ENCODE results near the gene AGPAT2. TPM values are rescaled to one million over a fixed set of nuclear protein-coding genes. Genes with fewer than 3 reads are reported as not detected.

AGPAT2 gene
- total and polyA plus RNA-seq, 2 donors (not counting 1 experiment from before 2014, with no cell fraction given) = 25.1 to 28.4 TPM

GRCh38 chr9:136676920-136677686, 10.2 kb downstream of the AGPAT2 start:
- H3K36me3 ChIP-seq (replicated peaks in 1 of 2; ENCODE audit: control extremely low read depth in 1 of 2, control insufficient read depth in 1 of 2, extremely low read depth in 1 of 2, insufficient read depth in 2 of 2, low read length in 1 of 2) = peaks cover 0 to 12% of the 10 kb centered on the region in 2 experiments
- H3K4me1 Mint-ChIP-seq = no peaks in the 10 kb centered on the region
- ChIA-PET CTCF (no interaction called here), POLR2A (no interaction called here)
- H3K27ac Mint-ChIP-seq = no peak overlapping the region
- H3K27ac ChIP-seq (ENCODE audit: low read length in 2 of 2) = no peak overlapping the region
- no peak overlapping the region for H3K4me3 Mint-ChIP-seq
- no peaks in the 10 kb centered on the region for H3K27me3 Mint-ChIP-seq
- no peaks in the 10 kb centered on the region for H3K4me1 ChIP-seq (ENCODE audit: control insufficient read depth in 2 of 2, insufficient read depth in 2 of 2, low read length in 2 of 2)
- no peaks in the 10 kb centered on the region for H3K9me3 Mint-ChIP-seq (ENCODE audit: insufficient read depth)
- H3K27me3 ChIP-seq (replicated peaks in 1 of 4; ENCODE audit: control extremely low read depth in 1 of 4, control insufficient read depth in 3 of 4, insufficient read depth in 4 of 4, low read length in 3 of 4) = no peaks in the 10 kb centered on the region
- peaks cover 40% of the 10 kb centered on the region for H4K20me1 ChIP-seq (ENCODE audit: control insufficient read depth, insufficient read depth, low read length, poor library complexity, severe bottlenecking)
- no peak overlapping the region for H3K9ac ChIP-seq (ENCODE audit: low read length)
- ATAC-seq (ENCODE audit: low read depth) (no peak), DNase-seq (no peak)
- no peak overlapping the region for H2AFZ ChIP-seq (ENCODE audit: insufficient read depth, low read depth, low read length, poor library complexity, severe bottlenecking)
- intact Hi-C loops (cut with micrococcal nuclease) = no loop called here
- H3K9me3 ChIP-seq (ENCODE audit: control extremely low read depth in 1 of 3, control insufficient read depth in 2 of 3, insufficient read depth in 1 of 3, low read length in 2 of 3) = no peaks in the 10 kb centered on the region
- 95% methylated on average over 39 of the region's 46 CpGs for WGBS (ENCODE audit: insufficient coverage)
- no peak overlapping the region for H3K4me2 ChIP-seq (replicated peaks; ENCODE audit: low read depth, low read length, poor library complexity, severe bottlenecking)
- H3K4me3 ChIP-seq (ENCODE audit: control extremely low read depth in 1 of 5, extremely low read depth in 1 of 5, insufficient read depth in 1 of 5, low read depth in 2 of 5, low read length in 4 of 5) = no peak overlapping the region
- peaks cover 3% of the 10 kb centered on the region for H3K79me2 ChIP-seq (ENCODE audit: control insufficient read depth, insufficient read depth, low read length)
- TF ChIP-seq EZH2 (IDR thresholded peaks at IDR 0.05; ENCODE audit: borderline replicate concordance, insufficient read depth, low read depth, low read length, poor library complexity, severe bottlenecking) = no peak
- TF ChIP-seq, protein P1, sequence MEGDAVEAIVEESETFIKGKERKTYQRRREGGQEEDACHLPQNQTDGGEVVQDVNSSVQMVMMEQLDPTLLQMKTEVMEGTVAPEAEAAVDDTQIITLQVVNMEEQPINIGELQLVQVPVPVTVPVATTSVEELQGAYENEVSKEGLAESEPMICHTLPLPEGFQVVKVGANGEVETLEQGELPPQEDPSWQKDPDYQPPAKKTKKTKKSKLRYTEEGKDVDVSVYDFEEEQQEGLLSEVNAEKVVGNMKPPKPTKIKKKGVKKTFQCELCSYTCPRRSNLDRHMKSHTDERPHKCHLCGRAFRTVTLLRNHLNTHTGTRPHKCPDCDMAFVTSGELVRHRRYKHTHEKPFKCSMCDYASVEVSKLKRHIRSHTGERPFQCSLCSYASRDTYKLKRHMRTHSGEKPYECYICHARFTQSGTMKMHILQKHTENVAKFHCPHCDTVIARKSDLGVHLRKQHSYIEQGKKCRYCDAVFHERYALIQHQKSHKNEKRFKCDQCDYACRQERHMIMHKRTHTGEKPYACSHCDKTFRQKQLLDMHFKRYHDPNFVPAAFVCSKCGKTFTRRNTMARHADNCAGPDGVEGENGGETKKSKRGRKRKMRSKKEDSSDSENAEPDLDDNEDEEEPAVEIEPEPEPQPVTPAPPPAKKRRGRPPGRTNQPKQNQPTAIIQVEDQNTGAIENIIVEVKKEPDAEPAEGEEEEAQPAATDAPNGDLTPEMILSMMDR (IDR thresholded peaks at IDR 0.05) = no peak

- Mint-ChIP-seq H3K4me1 (no peaks in the 10 kb centered on the region), H3K27ac (no peak overlapping the region), H3K4me3 (no peak overlapping the region), H3K27me3 (no peaks in the 10 kb centered on the region), H3K9me3 (ENCODE audit: insufficient read depth) (no peaks in the 10 kb centered on the region)
- no peak overlapping the region for H3K9ac ChIP-seq (ENCODE audit: low read length)
- peaks cover 40% of the 10 kb centered on the region for H4K20me1 ChIP-seq (ENCODE audit: control insufficient read depth, insufficient read depth, low read length, poor library complexity, severe bottlenecking)
- no peak for ATAC-seq (ENCODE audit: low read depth)
- H3K36me3 ChIP-seq (replicated peaks in 1 of 2; ENCODE audit: control extremely low read depth in 1 of 2, control insufficient read depth in 1 of 2, extremely low read depth in 1 of 2, insufficient read depth in 2 of 2, low read length in 1 of 2) = peaks cover 0 to 12% of the 10 kb centered on the region in 2 experiments
- H3K4me3 ChIP-seq (ENCODE audit: control extremely low read depth in 1 of 5, extremely low read depth in 1 of 5, insufficient read depth in 1 of 5, low read depth in 2 of 5, low read length in 4 of 5) = no peak overlapping the region
- TF ChIP-seq, protein P1 (IDR thresholded peaks at IDR 0.05) = no peak
- no peak for TF ChIP-seq EZH2 (IDR thresholded peaks at IDR 0.05; ENCODE audit: borderline replicate concordance, insufficient read depth, low read depth, low read length, poor library complexity, severe bottlenecking)
- WGBS (ENCODE audit: insufficient coverage) = 98% methylated on average over 11 of the region's 13 CpGs
- peaks cover 0 to 4% of the 10 kb centered on the region in 2 donors for H3K4me1 ChIP-seq (ENCODE audit: control insufficient read depth in 2 of 2, insufficient read depth in 2 of 2, low read length in 2 of 2)
- ChIA-PET CTCF (interaction anchor here (1.4 kb wide), 1 partner anchor 10 kb away, joined by 3 read pairs; no protein-coding TSS in a partner anchor), POLR2A (interaction anchor here (0.6 kb wide), 1 partner anchor 342 kb away, joined by 5 read pairs; no protein-coding TSS in a partner anchor)
- no peak overlapping the region for H2AFZ ChIP-seq (ENCODE audit: insufficient read depth, low read depth, low read length, poor library complexity, severe bottlenecking)
- peaks cover 3% of the 10 kb centered on the region for H3K79me2 ChIP-seq (ENCODE audit: control insufficient read depth, insufficient read depth, low read length)
- H3K27me3 ChIP-seq (replicated peaks in 1 of 4; ENCODE audit: control extremely low read depth in 1 of 4, control insufficient read depth in 3 of 4, insufficient read depth in 4 of 4, low read length in 3 of 4) = peaks cover 0 to 2% (median 0%) of the 10 kb centered on the region in 4 experiments
- H3K27ac ChIP-seq (ENCODE audit: low read length in 2 of 2) = no peak overlapping the region
- intact Hi-C loops (cut with micrococcal nuclease) = no loop called here
- DNase-seq = no peak
- H3K4me2 ChIP-seq (replicated peaks; ENCODE audit: low read depth, low read length, poor library complexity, severe bottlenecking) = no peak overlapping the region
- H3K9me3 ChIP-seq (ENCODE audit: control extremely low read depth in 1 of 3, control insufficient read depth in 2 of 3, insufficient read depth in 1 of 3, low read length in 2 of 3) = no peaks in the 10 kb centered on the region
Measured at GRCh38 chr9:136676297-136676794, 10.9 kb downstream of the AGPAT2 start.

Measured in B cell (primary cell).